K562 (cell line): ENCODE measurements around the gene KDELR3. TPM values are rescaled to one million over a fixed set of nuclear protein-coding genes. Genes with fewer than 3 reads are reported as not detected.

Experiments used
- CHCHD3 ChIP-seq: fragments of 250-450 bp; sonication (Bioruptor Pico); IDR thresholded peaks from 2 replicates; pipeline ENCODE4 v2.1.2; 2022; ENCODE audit warnings: mild to moderate bottlenecking
- E2F6 ChIP-seq, 2 experiments: IDR thresholded peaks; 2 replicates each; pipeline ENCODE4 v1.6.1; 2011; ENCODE audit warnings: borderline replicate concordance in 1 of 2, control low read depth in 1 of 2, low read depth in 1 of 2, low read length in 1 of 2, mild to moderate bottlenecking in 1 of 2, mixed read lengths in 1 of 2, moderate library complexity in 1 of 2; ENCODE audit not compliant: insufficient read depth in 1 of 2, insufficient read length in 1 of 2, poor library complexity in 1 of 2, severe bottlenecking in 1 of 2; ENCODE audit errors: extremely low read depth in 1 of 2
- ESRRB ChIP-seq: fragments of 250-450 bp; sonication (Bioruptor Pico); IDR thresholded peaks from 2 replicates; pipeline ENCODE4 v1.5.0; 2020; ENCODE audit warnings: mild to moderate bottlenecking, moderate library complexity, borderline replicate concordance
- HDAC1 ChIP-seq, 2 experiments: fragments of 450-650 bp; IDR thresholded peaks; 2 replicates each; pipeline ENCODE4 v1.6.1; 2016 to 2017; ENCODE audit warnings: inconsistent platforms in 1 of 2, mild to moderate bottlenecking in 1 of 2, moderate library complexity in 1 of 2
- KHSRP ChIP-seq: fragments of 450-650 bp; IDR thresholded peaks from 2 replicates; pipeline ENCODE4 v1.6.1; 2017
- MBD2 ChIP-seq: sonication (generic); IDR thresholded peaks from 2 replicates; pipeline ENCODE4 v1.6.1; 2016; ENCODE audit warnings: low read depth, borderline replicate concordance
- ZBTB40 ChIP-seq, 2 experiments: fragments of 450-650 bp in 1 of 2; sonication (generic) in 1 of 2; formaldehyde crosslinking in 1 of 2; IDR thresholded peaks; 2 replicates each; pipeline versions ENCODE4 v1.7.1 to v1.9.0; 2016 to 2022; ENCODE audit warnings: inconsistent platforms in 1 of 2, mild to moderate bottlenecking in 1 of 2, missing genetic modification reagents in 1 of 2
- ZNF766 ChIP-seq: fragments of 200-800 bp; sonication (Bioruptor generic); conservative IDR thresholded peaks from 2 replicates; pipeline ENCODE4 v1.6.1; 2016; ENCODE audit warnings: missing genetic modification characterization, missing compliant biosample characterization
- polyA plus RNA-seq, 8 experiments: library from polyadenylated mRNA; depleted of rRNA in 4 of 8; stranded (reverse) in 5 of 8; unstranded in 3 of 8; fragments of >200 nt; fragmentation: Nextera tagmentation in 2 of 8; fragmentation: Illumina TruSeq in 1 of 8; extraction: Ambion mirVana in 2 of 8; extraction: Trizol in 1 of 8; gene quantifications; 2 replicates each; pipeline versions ENCODE4 v1.2.1 to v1.2.3, GENCODE V29; 2011 to 2014; ENCODE audit warnings: inconsistent platforms in 1 of 8, missing spikeins in 1 of 8
- total RNA-seq, 7 experiments: library from RNA; depleted of rRNA in 6 of 7; stranded (reverse); fragments of >200 nt in 6 of 7; fragmentation: Illumina TruSeq in 2 of 7; extraction: Trizol in 2 of 7; gene quantifications; 2 replicates each; pipeline versions ENCODE4 v1.2.1 to v1.2.3, GENCODE V29; 2011 to 2021; ENCODE audit warnings: low replicate concordance in 1 of 7
- TF ChIP-seq, protein P1 (sequence below): sonication (generic); formaldehyde crosslinking; IDR thresholded peaks from 2 replicates; pipeline ENCODE4 v1.8.1; 2023; ENCODE audit warnings: mild to moderate bottlenecking, missing genetic modification reagents, moderate library complexity
- TF ChIP-seq, protein P2 (sequence below): fragments of 450-650 bp; formaldehyde crosslinking; IDR thresholded peaks from 2 replicates; pipeline ENCODE4 v1.4.0; 2020; ENCODE audit warnings: mild to moderate bottlenecking, mixed read lengths
- TF ChIP-seq, protein P3 (sequence below), 2 experiments: fragments of 450-650 bp; conservative IDR thresholded peaks; 2 replicates each; pipeline ENCODE4 v1.6.1; 2017; ENCODE audit warnings: mild to moderate bottlenecking in 2 of 2, moderate library complexity in 2 of 2

Gene KDELR3
- total and polyA plus RNA-seq, 9 of the 15 experiments (the other 6 are each of a cell fraction or from before 2014, with no cell fraction given), result 7.1 to 44.8 (median 9.6) TPM

- TF ChIP-seq, protein P1, sequence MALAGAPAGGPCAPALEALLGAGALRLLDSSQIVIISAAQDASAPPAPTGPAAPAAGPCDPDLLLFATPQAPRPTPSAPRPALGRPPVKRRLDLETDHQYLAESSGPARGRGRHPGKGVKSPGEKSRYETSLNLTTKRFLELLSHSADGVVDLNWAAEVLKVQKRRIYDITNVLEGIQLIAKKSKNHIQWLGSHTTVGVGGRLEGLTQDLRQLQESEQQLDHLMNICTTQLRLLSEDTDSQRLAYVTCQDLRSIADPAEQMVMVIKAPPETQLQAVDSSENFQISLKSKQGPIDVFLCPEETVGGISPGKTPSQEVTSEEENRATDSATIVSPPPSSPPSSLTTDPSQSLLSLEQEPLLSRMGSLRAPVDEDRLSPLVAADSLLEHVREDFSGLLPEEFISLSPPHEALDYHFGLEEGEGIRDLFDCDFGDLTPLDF (CRISPR knock-in tag), result no peak
- no peak; the same call in 1 of the 2 replicates for TF ChIP-seq ZBTB40 (IDR thresholded peaks at IDR 0.05)
- TF ChIP-seq ZBTB40 (CRISPR knock-in tag; IDR thresholded peaks at IDR 0.05), result no peak
- TF ChIP-seq, protein P2, sequence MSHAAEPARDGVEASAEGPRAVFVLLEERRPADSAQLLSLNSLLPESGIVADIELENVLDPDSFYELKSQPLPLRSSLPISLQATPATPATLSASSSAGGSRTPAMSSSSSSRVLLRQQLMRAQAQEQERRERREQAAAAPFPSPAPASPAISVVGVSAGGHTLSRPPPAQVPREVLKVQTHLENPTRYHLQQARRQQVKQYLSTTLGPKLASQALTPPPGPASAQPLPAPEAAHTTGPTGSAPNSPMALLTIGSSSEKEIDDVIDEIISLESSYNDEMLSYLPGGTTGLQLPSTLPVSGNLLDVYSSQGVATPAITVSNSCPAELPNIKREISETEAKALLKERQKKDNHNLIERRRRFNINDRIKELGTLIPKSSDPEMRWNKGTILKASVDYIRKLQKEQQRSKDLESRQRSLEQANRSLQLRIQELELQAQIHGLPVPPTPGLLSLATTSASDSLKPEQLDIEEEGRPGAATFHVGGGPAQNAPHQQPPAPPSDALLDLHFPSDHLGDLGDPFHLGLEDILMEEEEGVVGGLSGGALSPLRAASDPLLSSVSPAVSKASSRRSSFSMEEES (CRISPR knock-in tag), result no peak
- TF ChIP-seq, protein P3, sequence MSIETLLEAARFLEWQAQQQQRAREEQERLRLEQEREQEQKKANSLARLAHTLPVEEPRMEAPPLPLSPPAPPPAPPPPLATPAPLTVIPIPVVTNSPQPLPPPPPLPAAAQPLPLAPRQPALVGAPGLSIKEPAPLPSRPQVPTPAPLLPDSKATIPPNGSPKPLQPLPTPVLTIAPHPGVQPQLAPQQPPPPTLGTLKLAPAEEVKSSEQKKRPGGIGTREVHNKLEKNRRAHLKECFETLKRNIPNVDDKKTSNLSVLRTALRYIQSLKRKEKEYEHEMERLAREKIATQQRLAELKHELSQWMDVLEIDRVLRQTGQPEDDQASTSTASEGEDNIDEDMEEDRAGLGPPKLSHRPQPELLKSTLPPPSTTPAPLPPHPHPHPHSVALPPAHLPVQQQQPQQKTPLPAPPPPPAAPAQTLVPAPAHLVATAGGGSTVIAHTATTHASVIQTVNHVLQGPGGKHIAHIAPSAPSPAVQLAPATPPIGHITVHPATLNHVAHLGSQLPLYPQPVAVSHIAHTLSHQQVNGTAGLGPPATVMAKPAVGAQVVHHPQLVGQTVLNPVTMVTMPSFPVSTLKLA (conservative IDR thresholded peaks at IDR 0.05), result peak in 1 of 2 experiments; percentile 44; a peak in 1 of 4 replicates
- no peak for TF ChIP-seq KHSRP
- no peak for TF ChIP-seq ESRRB (CRISPR knock-in tag)
- no peak for TF ChIP-seq HDAC1 (IDR thresholded peaks at IDR 0.05)
- TF ChIP-seq ZNF766 (CRISPR knock-in tag), result no peak
- TF ChIP-seq E2F6 (IDR thresholded peaks at IDR 0.05; ENCODE audit: borderline replicate concordance in 1 of 2, extremely low read depth in 1 of 2, insufficient read depth in 1 of 2, insufficient read length in 1 of 2, low read depth in 1 of 2, low read length in 1 of 2, poor library complexity in 1 of 2, severe bottlenecking in 1 of 2), result peak; percentile 61 to 67
- TF ChIP-seq CHCHD3 (CRISPR knock-in tag), result no peak
- TF ChIP-seq MBD2, result no peak
Measured at GRCh38 chr22:38461414-38462081, 6.3 kb upstream of the KDELR3 start (continued).
